HG03460 (cell line): ENCODE results near the gene GDF15.

Experiments used
- ATAC-seq: cut with Tn5 transposase; IDR thresholded peaks from one replicate; pipeline ENCODE4 v1.9.1; 2021; ENCODE audit not compliant: unreplicated experiment

Gene GDF15

GRCh38 chr19:18418483-18419194, 32.7 kb downstream of the GDF15 start:
- peak; percentile 5 for ATAC-seq

- ATAC-seq: peak; percentile 32
Observed at GRCh38 chr19:18419195-18419698, 33.3 kb downstream of the GDF15 start, which contains the start of gene SSBP4. TSS of gene SSBP4 (plus strand) at chr19:18419398. CDS start at chr19:18419649, 251 bp downstream.

- ATAC-seq: no peak
Observed at GRCh38 chr19:18419699-18420460, 33.9 kb downstream of the GDF15 start.

- no peak for ATAC-seq
Observed at GRCh38 chr19:18420930-18421329, 35.0 kb downstream of the GDF15 start.

- ATAC-seq: no peak
Observed at GRCh38 chr19:18421371-18421959, 35.5 kb downstream of the GDF15 start.

- ATAC-seq: no peak
Observed at GRCh38 chr19:18422530-18423191, 36.7 kb downstream of the GDF15 start.

GRCh38 chr19:18423258-18424020, 37.5 kb downstream of the GDF15 start:
- ATAC-seq: no peak

- no peak for ATAC-seq
Observed at GRCh38 chr19:18424122-18424889, 38.3 kb downstream of the GDF15 start.

GRCh38 chr19:18424890-18425514, 39.0 kb downstream of the GDF15 start:
- no peak for ATAC-seq

- no peak for ATAC-seq
Observed at GRCh38 chr19:18425515-18426415, 39.8 kb downstream of the GDF15 start.

- ATAC-seq: no peak
Observed at GRCh38 chr19:18426416-18426767, 40.4 kb downstream of the GDF15 start.

- no peak for ATAC-seq
Observed at GRCh38 chr19:18427080-18427742, 41.3 kb downstream of the GDF15 start.

GRCh38 chr19:18427743-18428113, 41.8 kb downstream of the GDF15 start:
- no peak for ATAC-seq

- ATAC-seq: no peak
Observed at GRCh38 chr19:18428173-18428786, 42.3 kb downstream of the GDF15 start.

GRCh38 chr19:18428787-18429674, 43.1 kb downstream of the GDF15 start:
- peak; percentile 58 for ATAC-seq

- ATAC-seq: no peak
Observed at GRCh38 chr19:18429717-18430416, 43.9 kb downstream of the GDF15 start.
